NCI-H69 (cell line): ENCODE measurements around the gene RASA3.
"Not testable (repeated sequence)": the region's sequence is repeated elsewhere in the genome, so short reads cannot be mapped to it uniquely, and the experiment has no call there.

Source experiments
- DNase-seq: peaks from one replicate; lab custom pipeline; 2025; lab: John Stamatoyannopoulos, UW

Gene RASA3

GRCh38 chr13:114132419-114133121 is at the start of gene RASA3:
RASA3 (minus strand) TSS chr13:114132623; CDS start chr13:114132489, 134 bp downstream.
- DNase-seq: peak; percentile 95

DNA sequence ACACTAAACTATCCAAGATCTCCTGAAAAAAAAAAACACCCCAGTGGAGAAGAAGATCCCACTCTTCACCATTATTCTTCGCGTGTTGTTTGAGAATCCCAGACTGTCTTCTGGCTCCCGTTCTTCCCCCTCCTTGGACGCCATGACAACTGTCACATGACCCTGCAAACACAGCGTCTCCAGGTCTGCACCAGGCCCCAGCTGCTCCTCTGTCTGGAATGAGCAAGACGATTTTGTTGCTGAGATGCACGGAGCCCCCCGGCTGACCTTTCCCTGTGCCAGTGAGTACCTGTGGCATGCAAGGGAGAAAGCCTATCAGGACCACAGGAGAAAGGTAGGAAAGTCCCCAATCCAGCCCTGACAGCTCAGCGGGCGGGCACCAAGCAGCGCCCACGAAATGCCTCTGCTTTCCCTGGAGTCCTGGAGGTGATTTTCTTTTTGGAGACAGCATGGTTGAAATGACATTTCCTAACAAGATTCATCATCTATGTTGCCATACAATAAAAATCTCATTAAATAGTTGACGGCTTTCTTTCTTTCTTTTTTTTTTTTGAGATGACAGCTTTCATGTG is 46.8 kb upstream of the RASA3 start, which contains the start of gene CFAP97D2:
TSS of gene CFAP97D2 (plus strand) at position 171 of the 572 bp plus-strand sequence. CDS start at position 245, 74 bp downstream.
- DNase-seq: no peak

- peak; percentile 12 for DNase-seq
These were observed 45.0 kb upstream of the RASA3 start for GRCh38 chr13:114177245-114178010.

DNA sequence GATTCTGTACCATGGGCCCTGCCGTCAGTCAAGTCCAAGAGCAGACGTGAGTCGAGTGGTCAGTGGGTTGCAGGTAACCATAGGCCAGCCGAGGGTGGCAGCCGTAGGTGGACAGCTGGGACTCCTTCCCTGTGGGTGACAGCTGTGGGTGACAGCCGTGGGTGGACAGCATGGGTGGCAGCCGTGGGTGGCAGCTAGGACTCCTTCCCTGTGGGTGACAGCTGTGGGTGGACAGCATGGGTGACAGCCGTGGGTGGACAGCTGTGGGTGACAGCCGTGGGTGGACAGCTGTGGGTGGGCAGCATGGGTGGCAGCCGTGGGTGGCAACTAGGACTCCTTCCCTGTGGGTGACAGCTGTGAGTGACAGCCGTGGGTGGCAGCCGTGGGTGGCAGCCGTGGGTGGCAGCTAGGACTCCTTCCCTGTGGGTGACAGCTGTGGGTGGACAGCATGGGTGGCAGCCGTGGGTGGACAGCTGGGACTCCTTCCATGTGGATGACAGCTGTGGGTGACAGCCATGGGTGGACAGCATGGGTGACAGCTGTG is 44.0 kb upstream of the RASA3 start:
- DNase-seq: not testable (repeated sequence)

DNA sequence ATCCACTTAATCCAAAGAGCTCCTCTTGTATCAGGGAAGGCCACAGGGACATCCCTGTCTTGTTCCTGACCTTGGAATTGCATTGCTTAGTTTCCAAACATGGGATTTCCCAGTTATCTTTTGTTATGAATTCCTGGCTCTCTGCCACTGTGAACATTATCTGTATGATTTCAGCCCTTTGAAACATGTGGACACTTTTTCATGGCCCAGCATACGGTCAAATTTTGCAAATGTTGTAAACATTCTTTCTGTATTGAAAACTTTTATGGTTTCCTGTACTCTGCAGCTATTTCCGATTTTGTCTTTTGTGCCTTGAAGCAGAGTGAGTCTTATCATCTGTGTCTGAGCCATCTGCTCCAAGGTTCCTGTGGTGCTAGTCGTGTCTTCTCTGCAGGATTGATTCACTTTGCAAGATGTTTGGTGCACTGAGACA is 42.1 kb upstream of the RASA3 start:
- peak; percentile 27 for DNase-seq

DNA sequence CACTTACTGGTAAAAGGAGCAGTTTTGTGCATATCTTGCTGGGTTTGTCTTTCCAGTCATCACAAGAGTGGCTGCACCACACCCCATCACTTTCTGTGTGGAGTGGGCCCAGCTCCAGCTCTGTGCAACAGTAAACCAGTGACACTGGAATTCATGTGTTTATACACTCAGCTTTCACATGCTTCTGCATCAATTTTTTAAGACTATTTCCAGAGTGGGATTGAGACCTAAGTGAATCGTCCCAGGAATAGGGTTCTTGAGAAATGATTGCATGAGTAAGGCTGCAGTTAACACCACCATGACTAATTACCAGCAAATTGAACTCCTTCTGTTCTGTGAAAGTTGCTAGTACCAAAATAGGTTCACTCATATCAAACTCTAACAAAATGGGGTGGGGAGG is 41.3 kb upstream of the RASA3 start:
- DNase-seq: no peak

- no peak for DNase-seq
These were observed 40.8 kb upstream of the RASA3 start for GRCh38 chr13:114173272-114173671.

- DNase-seq: no peak
These were observed 35.5 kb upstream of the RASA3 start for GRCh38 chr13:114167885-114168284.

- no peak for DNase-seq
These were observed 35.0 kb upstream of the RASA3 start for GRCh38 chr13:114167426-114167825.

- peak; percentile 16 for DNase-seq
These were observed 34.1 kb upstream of the RASA3 start for GRCh38 chr13:114166381-114167131.

DNA sequence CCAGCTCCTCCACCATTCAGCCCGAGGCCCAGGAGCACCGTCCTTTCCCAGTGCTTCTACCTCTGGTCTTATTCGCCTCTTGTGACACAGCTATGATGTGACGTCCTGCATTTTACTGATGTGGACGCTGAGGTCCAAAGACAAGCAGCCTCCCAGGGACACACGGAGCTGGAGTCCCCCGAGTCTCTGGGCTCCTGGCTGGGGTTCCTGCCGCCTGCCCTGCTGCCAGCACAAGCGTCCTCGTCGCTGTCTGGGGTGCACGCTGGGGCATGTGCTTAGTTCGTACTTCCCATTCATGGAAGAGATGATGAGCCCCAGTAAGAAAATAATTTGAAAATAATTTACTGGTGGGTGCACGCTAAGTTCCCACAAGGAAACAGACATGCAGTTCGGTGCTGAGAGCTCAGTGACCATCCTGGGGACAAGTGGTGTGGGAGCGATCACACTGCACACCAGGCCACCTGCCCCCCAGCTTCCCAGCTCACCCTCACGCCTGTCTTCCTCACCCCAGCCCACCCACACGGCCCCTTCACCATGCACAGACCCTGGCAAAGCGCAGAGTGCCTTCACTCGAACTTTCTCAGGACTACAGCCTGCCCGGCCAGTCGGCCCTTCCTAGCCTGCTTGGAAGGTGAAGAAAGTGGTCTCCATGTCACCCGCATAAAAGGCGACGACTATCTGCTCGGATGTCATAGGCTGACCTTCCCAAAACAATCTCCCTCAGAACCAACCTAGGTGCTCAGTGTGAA is 32.4 kb upstream of the RASA3 start:
- DNase-seq: no peak

- DNase-seq: no peak
These were observed 31.6 kb upstream of the RASA3 start for GRCh38 chr13:114164053-114164452.

- no peak for DNase-seq
These were observed 30.1 kb upstream of the RASA3 start for GRCh38 chr13:114162533-114162922.

DNA sequence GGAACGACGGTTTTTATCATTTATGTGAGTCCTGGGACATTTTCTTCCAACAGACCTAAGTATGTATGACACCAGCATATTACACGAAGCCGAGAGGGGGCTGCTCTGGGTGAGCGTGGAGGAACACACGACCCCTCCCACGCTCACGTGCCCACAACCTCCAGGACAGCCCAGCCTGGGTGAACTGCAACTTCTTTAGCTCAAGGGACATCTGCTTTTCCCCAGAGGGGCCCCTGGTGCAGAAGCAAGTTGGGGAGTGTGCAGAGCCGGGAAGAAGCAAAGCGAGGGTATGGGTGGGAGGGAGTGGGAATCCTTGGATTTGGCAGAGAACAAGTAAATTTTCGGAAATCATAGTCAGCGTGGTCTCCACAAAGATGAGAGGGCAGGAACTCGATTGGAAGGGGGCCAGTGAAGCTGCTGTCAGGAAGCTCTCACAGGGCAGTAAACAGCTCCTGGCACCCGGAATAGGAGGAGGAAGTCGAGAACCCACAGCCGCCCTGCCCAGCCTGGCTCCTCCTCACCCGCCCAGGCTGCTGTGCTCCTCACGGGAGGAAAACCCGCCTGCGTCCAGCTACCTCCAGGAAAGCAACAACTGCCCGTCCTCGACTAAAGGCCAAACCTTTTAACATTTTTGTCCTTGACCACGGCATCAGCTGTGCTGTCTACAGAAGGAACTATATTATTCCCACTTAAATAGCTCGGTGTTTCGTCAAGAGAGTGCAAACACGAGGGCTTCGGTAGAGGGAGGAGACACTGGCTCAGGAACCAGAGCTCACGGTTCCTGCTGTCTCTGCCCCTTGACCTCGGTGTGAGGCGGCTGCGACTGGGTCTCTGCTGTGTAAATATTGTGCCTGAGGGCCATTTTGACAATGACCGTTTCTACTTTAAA is 29.5 kb upstream of the RASA3 start:
- DNase-seq: peak; percentile 62

- no peak for DNase-seq
These were observed 28.7 kb upstream of the RASA3 start for GRCh38 chr13:114161028-114161556.

GRCh38 chr13:114158869-114159666 is 26.6 kb upstream of the RASA3 start:
- DNase-seq: not testable (repeated sequence)

- DNase-seq: no peak
These were observed 25.6 kb upstream of the RASA3 start for GRCh38 chr13:114157869-114158495.
